Peyer's patch (tissue), 4 donors: ENCODE measurements around the gene GOLGA7B. TPM values are rescaled to one million over a fixed set of nuclear protein-coding genes. Genes with fewer than 3 reads are reported as not detected.

Experiments used
- DNase-seq, 3 donors: peaks; one replicate each; pipeline ENCODE4 v3.0.0-alpha.2; 2017 to 2019
- H3K27ac ChIP-seq, 4 donors: fragments of 200-600 bp; sonication (generic); one replicate each; pipeline ENCODE4 v1.5.1; 2016 to 2019
- H3K27me3 ChIP-seq, 2 donors: fragments of 200-600 bp; sonication (generic); one replicate each; pipeline ENCODE4 v1.5.1; 2019
- H3K36me3 ChIP-seq, 3 donors: fragments of 200-600 bp; sonication (generic); one replicate each; pipeline ENCODE4 v1.5.1; 2016 to 2019
- H3K4me1 ChIP-seq, 4 donors: fragments of 200-600 bp; sonication (generic); one replicate each; pipeline ENCODE4 v1.5.1; 2016 to 2019
- H3K4me3 ChIP-seq, 4 donors: fragments of 200-600 bp; sonication (generic); 1 replicate in 3 of 4; 2 replicates in 1 of 4; pipeline ENCODE4 v1.5.1; 2016 to 2019; ENCODE audit warnings: mild to moderate bottlenecking in 1 of 4
- H3K9me3 ChIP-seq, 4 donors: fragments of 200-600 bp; sonication (generic); one replicate each; pipeline ENCODE4 v1.5.1; 2016 to 2019; ENCODE audit warnings: mild to moderate bottlenecking in 1 of 4
- CTCF ChIP-seq, 6 experiments: fragments of 450-650 bp in 4 of 6; fragments of 200-600 bp in 2 of 6; sonication (generic) in 1 of 6; IDR thresholded peaks; one replicate each; pipeline ENCODE4 v1.5.1; 2017 to 2019; ENCODE audit warnings: antibody characterized with exemption in 6 of 6, mild to moderate bottlenecking in 3 of 6, moderate library complexity in 1 of 6
- POLR2A ChIP-seq, 2 donors: fragments of 450-650 bp; IDR thresholded peaks; one replicate each; pipeline ENCODE4 v1.5.1; 2017; ENCODE audit warnings: antibody characterized with exemption in 2 of 2, mild to moderate bottlenecking in 2 of 2, moderate library complexity in 2 of 2
- total RNA-seq, 4 donors: library from RNA; depleted of rRNA; stranded (reverse); fragments of >200 nt; gene quantifications; one replicate each; pipeline ENCODE4 v1.1.0, GENCODE V29; 2016

Gene GOLGA7B
- total RNA-seq, 4 donors from 2014 or later: 0.27 to 0.88 (median 0.79) TPM

GRCh38 chr10:97852840-97853405, 3.3 kb downstream of the GOLGA7B start:
- DNase-seq: no peak
- H3K27me3 ChIP-seq: no peaks in the 10 kb centered on the region

GRCh38 chr10:97854743-97855142, 5.1 kb downstream of the GOLGA7B start:
- H3K27ac ChIP-seq: no peak overlapping the region
- H3K9me3 ChIP-seq: no peaks in the 10 kb centered on the region
- H3K36me3 ChIP-seq: no peaks in the 10 kb centered on the region
- no peak overlapping the region for H3K4me3 ChIP-seq
- no peak for DNase-seq
- H3K4me1 ChIP-seq: peaks cover 0 to 10% (median 4%) of the 10 kb centered on the region in 4 donors
- no peak for TF ChIP-seq POLR2A (IDR thresholded peaks at IDR 0.05)
- no peak for TF ChIP-seq CTCF (IDR thresholded peaks at IDR 0.05)
- no peaks in the 10 kb centered on the region for H3K27me3 ChIP-seq

More at GRCh38 chr10:97852840-97853405, 3.3 kb downstream of the GOLGA7B start:
- Histone ChIP-seq H3K4me1 (peaks cover 0 to 10% (median 4%) of the 10 kb centered on the region in 4 donors), H3K36me3 (no peaks in the 10 kb centered on the region), H3K27ac (no peak overlapping the region), H3K4me3 (no peak overlapping the region), H3K9me3 (no peaks in the 10 kb centered on the region)
- TF ChIP-seq POLR2A (IDR thresholded peaks at IDR 0.05) (no peak), CTCF (IDR thresholded peaks at IDR 0.05) (no peak)

DNA sequence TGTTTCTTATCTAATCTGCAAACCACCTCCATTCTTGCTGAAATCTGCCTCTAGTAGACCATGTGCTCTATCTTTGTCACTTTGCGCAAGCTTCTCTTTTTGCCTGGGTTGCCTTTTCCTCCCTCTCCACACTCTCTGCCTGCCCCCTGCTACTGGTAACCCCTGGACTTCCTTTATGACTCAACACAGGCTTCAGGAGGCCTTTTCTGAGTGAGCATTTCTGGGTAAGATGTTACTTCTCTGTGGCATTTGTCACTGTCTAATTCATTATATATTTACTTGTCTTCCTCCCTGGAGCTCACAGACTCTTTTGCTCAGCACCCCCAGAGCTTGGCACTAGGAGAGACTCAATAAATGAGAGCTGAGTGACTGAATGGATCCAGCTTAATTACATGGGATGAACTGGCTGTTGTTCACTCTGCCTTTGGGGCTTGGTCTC, 8.4 kb downstream of the GOLGA7B start:
- Histone ChIP-seq H3K9me3 (no peaks in the 10 kb centered on the region), H3K36me3 (no peaks in the 10 kb centered on the region), H3K4me1 (no peaks in the 10 kb centered on the region), H3K27ac (no peak overlapping the region), H3K27me3 (no peaks in the 10 kb centered on the region), H3K4me3 (no peak overlapping the region)
- no peak for DNase-seq
- no peak for TF ChIP-seq CTCF (IDR thresholded peaks at IDR 0.05)
- no peak for TF ChIP-seq POLR2A (IDR thresholded peaks at IDR 0.05)

- Histone ChIP-seq H3K4me3 (no peak overlapping the region), H3K9me3 (no peaks in the 10 kb centered on the region), H3K27ac (no peak overlapping the region), H3K36me3 (no peaks in the 10 kb centered on the region), H3K4me1 (no peaks in the 10 kb centered on the region), H3K27me3 (no peaks in the 10 kb centered on the region)
- no peak for DNase-seq
- TF ChIP-seq CTCF (IDR thresholded peaks at IDR 0.05) (no peak), POLR2A (IDR thresholded peaks at IDR 0.05) (no peak)
Measured at GRCh38 chr10:97861097-97861750, 11.6 kb downstream of the GOLGA7B start.

- no peak for TF ChIP-seq CTCF (IDR thresholded peaks at IDR 0.05)
- TF ChIP-seq POLR2A (IDR thresholded peaks at IDR 0.05): no peak
- Histone ChIP-seq H3K27me3 (no peaks in the 10 kb centered on the region), H3K36me3 (no peaks in the 10 kb centered on the region), H3K4me1 (no peaks in the 10 kb centered on the region), H3K27ac (no peak overlapping the region), H3K4me3 (no peak overlapping the region), H3K9me3 (no peaks in the 10 kb centered on the region)
- DNase-seq: no peak
Measured at GRCh38 chr10:97861924-97862323, 12.3 kb downstream of the GOLGA7B start.
